Stimulated activated CD4-positive, alpha-beta T cell treated with anti-CD3 and anti-CD28 coated beads, TNF-alpha, amount 100 ng/mL, for 24 hours (primary cell): ENCODE data around the gene PJA1.
A peak's percentile ranks its signal among the peaks of the same experiment; 100 is the strongest.

Source experiments
- DNase-seq, 3 experiments: peaks; one replicate each; pipeline ENCODE4 v3.0.0-alpha.2; 2020; ENCODE audit warnings: low read depth in 3 of 3

The PJA1 gene, protein sequence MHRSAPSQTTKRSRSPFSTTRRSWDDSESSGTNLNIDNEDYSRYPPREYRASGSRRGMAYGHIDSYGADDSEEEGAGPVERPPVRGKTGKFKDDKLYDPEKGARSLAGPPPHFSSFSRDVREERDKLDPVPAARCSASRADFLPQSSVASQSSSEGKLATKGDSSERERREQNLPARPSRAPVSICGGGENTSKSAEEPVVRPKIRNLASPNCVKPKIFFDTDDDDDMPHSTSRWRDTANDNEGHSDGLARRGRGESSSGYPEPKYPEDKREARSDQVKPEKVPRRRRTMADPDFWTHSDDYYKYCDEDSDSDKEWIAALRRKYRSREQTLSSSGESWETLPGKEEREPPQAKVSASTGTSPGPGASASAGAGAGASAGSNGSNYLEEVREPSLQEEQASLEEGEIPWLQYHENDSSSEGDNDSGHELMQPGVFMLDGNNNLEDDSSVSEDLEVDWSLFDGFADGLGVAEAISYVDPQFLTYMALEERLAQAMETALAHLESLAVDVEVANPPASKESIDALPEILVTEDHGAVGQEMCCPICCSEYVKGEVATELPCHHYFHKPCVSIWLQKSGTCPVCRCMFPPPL

GRCh38 chrX:69165087-69165651 lies at the start of gene PJA1:
TSS of gene PJA1 (minus strand) at chrX:69165453. CDS start at chrX:69163073, 2,380 bp downstream.
- peak; percentile 20 to 64 (median 36) for DNase-seq

DNA sequence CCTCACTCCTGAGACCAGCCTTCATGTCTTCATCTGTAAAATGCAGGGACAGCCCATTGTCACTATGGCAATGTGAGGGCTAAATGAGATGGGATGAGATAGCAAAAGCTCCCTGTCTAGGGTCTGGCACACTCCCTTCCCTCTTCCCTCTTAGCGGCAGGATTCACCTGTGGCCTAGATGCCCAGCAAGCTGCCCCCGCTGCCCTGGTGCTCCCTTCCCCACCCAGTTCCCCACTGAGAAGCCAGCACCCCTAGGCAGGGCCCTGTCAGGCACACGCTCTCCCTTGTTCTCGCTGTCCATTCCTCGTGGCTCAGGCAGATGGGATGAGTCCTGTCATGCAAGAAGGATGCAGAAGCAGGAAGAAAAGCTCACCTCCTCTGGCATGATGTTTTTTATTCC lies 49.2 kb upstream of the PJA1 start:
- DNase-seq: no peak

- DNase-seq: no peak
These were observed 46.4 kb upstream of the PJA1 start for GRCh38 chrX:69211701-69212100.

DNA sequence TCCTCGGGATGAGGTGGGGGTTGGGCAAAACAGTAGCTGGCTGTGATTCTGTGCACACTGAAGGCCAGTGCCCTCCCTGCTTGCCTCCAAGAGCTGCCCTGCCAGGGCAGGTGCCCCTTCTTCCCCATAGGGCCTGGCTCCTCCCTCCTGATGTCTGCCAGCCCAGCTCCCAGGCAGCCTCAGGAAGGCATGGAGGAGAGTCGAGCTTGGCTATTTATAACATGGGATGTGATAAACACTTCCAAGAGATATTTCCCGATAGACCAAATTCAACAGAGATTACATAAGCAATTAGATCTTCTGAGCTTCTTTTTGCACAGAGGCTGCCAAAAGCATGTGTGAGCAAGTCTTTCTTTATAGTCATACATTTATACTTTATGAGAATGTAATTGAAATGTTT lies 45.3 kb upstream of the PJA1 start:
- no peak for DNase-seq

- no peak for DNase-seq
These were observed 42.0 kb upstream of the PJA1 start for GRCh38 chrX:69207216-69207615.

DNA sequence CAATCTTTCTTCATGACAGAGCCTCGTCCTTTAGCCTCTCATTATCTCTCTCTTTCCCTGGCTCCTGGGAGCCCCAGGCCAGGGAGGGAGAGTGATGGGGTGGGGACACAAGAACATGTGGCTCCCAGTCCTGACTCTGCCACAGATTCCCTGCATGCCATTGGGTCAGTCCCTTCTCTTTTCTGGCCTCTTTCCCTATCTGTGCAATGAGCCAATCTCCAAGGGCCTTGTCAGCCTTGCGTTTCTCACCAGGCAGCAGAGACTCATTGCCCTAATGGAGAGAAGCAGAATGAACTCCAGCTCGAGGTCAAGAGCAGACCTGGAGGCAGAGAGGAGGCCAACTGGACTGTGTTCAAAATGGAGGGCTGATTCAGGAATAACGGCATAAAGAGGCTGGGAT lies 38.4 kb upstream of the PJA1 start:
- DNase-seq: no peak

DNA sequence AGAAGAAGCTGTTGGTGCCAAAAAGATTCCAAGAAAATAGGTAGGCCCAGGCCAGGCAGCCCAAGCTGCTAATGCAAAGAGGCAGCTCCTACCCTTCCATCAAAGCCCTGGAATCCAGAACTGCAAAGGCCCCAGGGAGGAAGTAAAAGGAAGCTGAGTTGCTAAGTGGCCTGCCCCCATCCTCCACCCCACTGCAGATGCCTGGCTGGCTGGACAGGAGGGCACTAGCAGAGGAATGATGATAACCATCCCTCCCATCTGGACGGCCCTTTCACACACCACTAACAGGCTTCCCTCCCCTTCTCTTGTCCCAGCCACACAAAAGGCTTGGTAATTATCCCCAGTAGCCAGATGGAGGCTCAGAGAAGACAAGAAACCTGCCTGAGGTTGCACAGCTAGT lies 32.4 kb upstream of the PJA1 start:
- no peak for DNase-seq

- no peak for DNase-seq
These were observed 31.4 kb upstream of the PJA1 start for GRCh38 chrX:69196666-69197065.

DNA sequence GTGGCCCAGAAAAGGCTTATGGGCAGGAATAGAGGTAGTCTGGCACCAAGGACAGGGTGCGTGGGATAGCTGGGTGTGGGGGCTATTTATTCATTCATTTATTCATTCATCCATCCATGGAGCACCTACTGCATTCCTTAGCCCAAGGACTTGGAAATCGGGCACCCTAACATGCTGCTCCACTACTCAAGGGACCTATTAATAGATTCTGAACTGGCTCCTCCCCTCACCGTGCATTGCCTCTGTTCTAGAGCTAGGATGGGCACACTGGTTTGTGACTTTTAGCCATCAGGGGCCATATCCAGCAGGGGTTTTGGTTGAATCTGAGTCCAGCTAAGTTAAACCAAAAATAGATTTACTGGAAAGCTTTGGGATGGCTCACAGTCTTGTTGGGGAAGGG lies 30.6 kb upstream of the PJA1 start:
- no peak for DNase-seq

- no peak for DNase-seq
These were observed 29.9 kb upstream of the PJA1 start for GRCh38 chrX:69195192-69195591.

DNA sequence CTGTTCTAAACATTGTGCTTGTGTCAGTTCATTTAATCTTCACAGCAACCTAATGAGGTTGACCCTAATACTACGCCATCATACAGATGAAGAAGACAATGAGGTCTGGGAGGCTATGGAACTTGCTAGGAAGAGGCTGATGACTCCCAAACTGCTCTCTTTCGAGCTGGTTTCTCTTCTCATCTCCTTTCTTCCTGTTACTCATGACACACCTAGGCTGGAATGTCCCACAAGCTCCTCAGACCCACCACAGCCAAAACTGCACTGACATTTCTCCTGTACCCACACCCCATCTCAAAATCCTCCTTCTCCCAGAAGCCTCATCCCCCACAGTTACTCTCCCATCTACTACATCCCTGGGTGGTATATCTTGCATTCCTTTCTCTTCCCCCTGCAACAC lies 27.4 kb upstream of the PJA1 start:
- DNase-seq: no peak

- DNase-seq: no peak
These were observed 24.5 kb upstream of the PJA1 start for GRCh38 chrX:69189576-69190371.

DNA sequence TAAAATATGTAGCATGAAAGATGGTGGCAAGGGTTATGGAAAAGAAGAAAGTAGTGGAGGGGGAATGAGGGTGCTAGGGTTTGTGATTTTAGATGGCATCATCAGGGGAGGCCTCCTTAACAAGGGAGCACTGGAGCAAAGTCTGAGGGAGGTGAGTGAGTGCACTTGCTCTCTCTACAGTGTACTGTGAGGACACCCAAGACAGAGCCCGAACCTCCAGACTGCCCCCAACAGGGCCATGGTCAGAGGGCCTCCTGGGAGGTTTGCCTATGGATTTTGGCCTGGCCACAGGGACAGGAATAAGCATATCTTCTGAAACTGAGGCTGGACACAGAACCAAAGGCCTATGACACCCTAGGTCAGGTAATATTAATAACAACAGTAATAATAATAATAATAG lies 21.4 kb upstream of the PJA1 start:
- DNase-seq: no peak

DNA sequence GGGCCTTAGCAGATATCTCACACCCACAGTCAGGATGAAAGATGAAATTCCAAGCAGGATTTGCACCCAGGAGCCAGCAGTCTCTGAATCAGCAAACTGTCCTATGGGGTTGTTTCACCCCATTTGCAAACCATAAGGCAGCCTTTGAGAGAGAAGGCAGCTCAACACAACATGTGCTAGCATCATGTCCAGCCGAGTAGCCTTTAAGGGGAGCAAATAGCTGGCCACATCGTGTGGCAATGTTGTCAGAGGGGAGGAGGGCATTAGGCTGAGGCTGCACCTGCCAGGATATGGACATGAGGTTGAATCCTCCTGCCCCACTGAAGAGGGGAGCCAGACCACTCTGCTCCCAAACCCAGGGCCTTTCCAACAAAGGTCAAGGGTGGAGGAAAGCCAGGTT lies 20.6 kb upstream of the PJA1 start:
- no peak for DNase-seq

DNA sequence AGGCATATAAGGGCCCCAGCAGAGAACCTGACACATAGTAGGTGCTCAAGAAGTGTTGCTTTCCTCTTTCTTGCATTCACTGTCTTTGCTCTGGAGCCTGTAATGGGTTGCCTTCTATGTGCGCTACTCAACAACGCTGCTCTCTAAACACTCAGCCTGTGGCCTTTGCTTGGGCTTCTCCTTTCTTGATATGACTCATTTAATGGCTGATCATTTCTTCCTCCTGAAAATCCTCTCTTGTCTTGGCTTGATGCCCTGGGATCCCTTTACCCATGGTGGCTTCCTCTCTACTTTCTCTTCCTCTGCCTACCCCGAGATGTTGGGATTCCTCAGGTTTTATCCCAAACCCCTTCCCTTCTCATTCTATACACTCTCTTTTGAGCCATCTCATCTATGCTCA lies 19.9 kb upstream of the PJA1 start:
- no peak for DNase-seq

GRCh38 chrX:69182818-69183380 lies 17.6 kb upstream of the PJA1 start:
- DNase-seq: no peak

- DNase-seq: no peak
These were observed 14.2 kb upstream of the PJA1 start for GRCh38 chrX:69179380-69179911.

DNA sequence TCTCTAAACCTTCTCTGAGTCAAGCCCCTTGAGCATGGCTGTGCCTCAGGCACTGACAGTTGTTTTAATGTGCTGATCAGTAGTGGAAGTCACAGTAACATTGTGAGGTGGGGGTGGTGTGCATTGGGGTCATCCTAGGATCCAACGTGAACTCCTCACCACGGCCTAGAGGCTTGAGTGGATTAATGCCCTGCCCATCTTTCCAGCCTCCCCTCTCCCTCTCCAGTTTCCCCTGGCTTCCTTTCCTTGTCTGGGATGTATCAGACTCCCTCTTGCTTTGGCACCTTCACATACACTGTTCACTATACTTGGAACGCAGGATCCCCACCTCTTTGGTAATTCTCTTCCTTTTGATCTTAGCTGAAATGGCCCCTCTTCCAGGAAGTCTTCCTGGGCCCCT lies 13.3 kb upstream of the PJA1 start:
- DNase-seq: no peak

GRCh38 chrX:69177511-69178162 lies 12.4 kb upstream of the PJA1 start:
- DNase-seq: no peak

GRCh38 chrX:69176053-69176452 lies 10.8 kb upstream of the PJA1 start:
- DNase-seq: no peak

GRCh38 chrX:69173906-69174305 lies 8.7 kb upstream of the PJA1 start:
- DNase-seq: no peak
